B cell (primary cell): ENCODE results near the gene SH2D3C. TPM values are rescaled to one million over a fixed set of nuclear protein-coding genes. Genes with fewer than 3 reads are reported as not detected.

Experiments
- ATAC-seq: fragments of 200-7000 bp; cut with Tn5 transposase; one replicate; pipeline ENCODE4 v1.10.0; 2021; ENCODE audit warnings: low read depth, mild to moderate bottlenecking, moderate number of reproducible peaks, moderate library complexity
- CTCF ChIA-PET: fragments of 350-600 bp; sonication (Branson Sonifier 250); formaldehyde crosslinking; loops from one replicate; lab custom pipeline; 2021; ENCODE audit warnings: antibody characterized with exemption, inconsistent platforms; lab: Charles Lee
- POLR2A ChIA-PET: fragments of 350-600 bp; sonication (Branson Sonifier 250); formaldehyde crosslinking; loops from one replicate; lab custom pipeline; 2021; ENCODE audit warnings: antibody characterized with exemption; lab: Charles Lee
- DNase-seq: peaks from one replicate; pipeline ENCODE4 v3.0.0; 2013
- H2AFZ ChIP-seq: 2 replicates; pipeline ENCODE4 v1.6.1; 2012; ENCODE audit warnings: mild to moderate bottlenecking, low read depth, low read length; ENCODE audit not compliant: insufficient read depth, poor library complexity, severe bottlenecking
- H3K27ac ChIP-seq, 2 donors: 1 replicate in 1 of 2; 2 replicates in 1 of 2; pipeline ENCODE4 v1.5.1; 2012 to 2013; ENCODE audit warnings: low read length in 2 of 2, mild to moderate bottlenecking in 2 of 2, moderate library complexity in 1 of 2
- H3K27me3 ChIP-seq, 4 experiments: fragments of 200-600 bp in 1 of 4; sonication (generic) in 1 of 4; replicated peaks in 1 of 4; 1 replicate in 2 of 4; 2 replicates in 2 of 4; pipeline versions ENCODE4 v1.6.1 to v1.7.0; 2013 to 2016; ENCODE audit warnings: low read length in 3 of 4, mild to moderate bottlenecking in 2 of 4, mixed read lengths in 1 of 4, moderate library complexity in 1 of 4; ENCODE audit not compliant: insufficient read depth in 4 of 4, control insufficient read depth in 3 of 4; ENCODE audit errors: control extremely low read depth in 1 of 4
- H3K36me3 ChIP-seq, 2 experiments: replicated peaks in 1 of 2; 1 replicate in 1 of 2; 2 replicates in 1 of 2; pipeline versions ENCODE4 v1.6.1 to v1.7.1; 2013; ENCODE audit warnings: low read length in 1 of 2; ENCODE audit not compliant: insufficient read depth in 2 of 2, control insufficient read depth in 1 of 2; ENCODE audit errors: control extremely low read depth in 1 of 2, extremely low read depth in 1 of 2
- H3K4me1 ChIP-seq, 2 donors: fragments of 200-600 bp in 1 of 2; sonication (generic) in 1 of 2; 1 replicate in 1 of 2; 2 replicates in 1 of 2; pipeline versions ENCODE4 v1.5.1 to v1.6.1; 2013 to 2017; ENCODE audit warnings: low read length in 2 of 2; ENCODE audit not compliant: control insufficient read depth in 2 of 2, insufficient read depth in 2 of 2
- H3K4me2 ChIP-seq: replicated peaks from 2 replicates; pipeline ENCODE3; 2012; ENCODE audit warnings: mild to moderate bottlenecking, low read depth, low read length; ENCODE audit not compliant: poor library complexity, severe bottlenecking
- H3K4me3 ChIP-seq, 5 experiments: fragments of 200-600 bp in 1 of 5; sonication (generic) in 1 of 5; 1 replicate in 3 of 5; 2 replicates in 2 of 5; pipeline versions ENCODE4 v1.5.1 to v1.7.0; 2011 to 2016; ENCODE audit warnings: low read length in 4 of 5, mild to moderate bottlenecking in 4 of 5, low read depth in 2 of 5, control low read depth in 1 of 5, moderate library complexity in 1 of 5; ENCODE audit not compliant: insufficient read depth in 1 of 5; ENCODE audit errors: control extremely low read depth in 1 of 5, extremely low read depth in 1 of 5
- H3K79me2 ChIP-seq: fragments of 200-600 bp; sonication (generic); one replicate; pipeline ENCODE4 v1.6.0; 2016; ENCODE audit warnings: low read length; ENCODE audit not compliant: control insufficient read depth, insufficient read depth
- H3K9ac ChIP-seq: fragments of 200-600 bp; sonication (generic); 2 replicates; pipeline ENCODE4 v1.6.1; 2017; ENCODE audit warnings: mild to moderate bottlenecking, low read length, moderate library complexity
- H3K9me3 ChIP-seq, 3 donors: one replicate each; pipeline versions ENCODE4 v1.6.1 to v1.7.1; 2013; ENCODE audit warnings: low read length in 2 of 3; ENCODE audit not compliant: control insufficient read depth in 2 of 3, insufficient read depth in 1 of 3; ENCODE audit errors: control extremely low read depth in 1 of 3
- H4K20me1 ChIP-seq: 2 replicates; pipeline ENCODE4 v1.6.0; 2012; ENCODE audit warnings: mild to moderate bottlenecking, low read length; ENCODE audit not compliant: insufficient read depth, control insufficient read depth, poor library complexity, severe bottlenecking
- H3K27ac Mint-ChIP-seq: one replicate; pipeline ENCODE4 v1.8.0; 2021; ENCODE audit warnings: mixed read lengths
- H3K27me3 Mint-ChIP-seq: one replicate; pipeline ENCODE4 v1.8.0; 2021; ENCODE audit warnings: mixed read lengths
- H3K4me1 Mint-ChIP-seq: one replicate; pipeline ENCODE4 v1.8.0; 2021; ENCODE audit warnings: mixed read lengths
- H3K4me3 Mint-ChIP-seq: one replicate; pipeline ENCODE4 v1.8.0; 2021; ENCODE audit warnings: mixed read lengths
- H3K9me3 Mint-ChIP-seq: one replicate; pipeline ENCODE4 v1.8.0; 2022; ENCODE audit warnings: mixed read lengths; ENCODE audit not compliant: insufficient read depth
- EZH2 ChIP-seq: IDR thresholded peaks from 2 replicates; pipeline ENCODE4 v1.6.1; 2012; ENCODE audit warnings: borderline replicate concordance, low read depth, mild to moderate bottlenecking, moderate library complexity, low read length; ENCODE audit not compliant: insufficient read depth, poor library complexity, severe bottlenecking
- WGBS: methylation state at CpG from one replicate; pipeline ENCODE4 v1.1.5; 2013; ENCODE audit warnings: missing lambda C conversion rate; ENCODE audit not compliant: insufficient coverage; 5-methylcytosine and 5-hydroxymethylcytosine counted together
- intact Hi-C: fragments of 100-400 bp; cut with micrococcal nuclease; formaldehyde crosslinking; loops from one replicate; pipeline ENCODE4 v1.10.0; 2022
- polyA plus RNA-seq: library from polyadenylated mRNA; depleted of rRNA; stranded (reverse); fragments of >200 nt; gene quantifications from 2 replicates; pipeline ENCODE4 v1.2.3, GENCODE V29; 2012
- total RNA-seq, 2 donors: library from RNA; stranded (reverse); fragments of 120-200 nt in 1 of 2; gene quantifications; 1 replicate in 1 of 2; 2 replicates in 1 of 2; pipeline versions ENCODE4 v1.2.3 to v1.2.4, GENCODE V29; 2013 to 2022
- TF ChIP-seq, protein P1 (sequence below): fragments of 200-600 bp; IDR thresholded peaks from one replicate; pipeline ENCODE4 v1.8.0; 2022; ENCODE audit warnings: antibody characterized with exemption, mild to moderate bottlenecking

Gene SH2D3C
- total and polyA plus RNA-seq, 2 donors (not counting 1 experiment from before 2014, with no cell fraction given) = 66.3 to 85.5 TPM

DNA sequence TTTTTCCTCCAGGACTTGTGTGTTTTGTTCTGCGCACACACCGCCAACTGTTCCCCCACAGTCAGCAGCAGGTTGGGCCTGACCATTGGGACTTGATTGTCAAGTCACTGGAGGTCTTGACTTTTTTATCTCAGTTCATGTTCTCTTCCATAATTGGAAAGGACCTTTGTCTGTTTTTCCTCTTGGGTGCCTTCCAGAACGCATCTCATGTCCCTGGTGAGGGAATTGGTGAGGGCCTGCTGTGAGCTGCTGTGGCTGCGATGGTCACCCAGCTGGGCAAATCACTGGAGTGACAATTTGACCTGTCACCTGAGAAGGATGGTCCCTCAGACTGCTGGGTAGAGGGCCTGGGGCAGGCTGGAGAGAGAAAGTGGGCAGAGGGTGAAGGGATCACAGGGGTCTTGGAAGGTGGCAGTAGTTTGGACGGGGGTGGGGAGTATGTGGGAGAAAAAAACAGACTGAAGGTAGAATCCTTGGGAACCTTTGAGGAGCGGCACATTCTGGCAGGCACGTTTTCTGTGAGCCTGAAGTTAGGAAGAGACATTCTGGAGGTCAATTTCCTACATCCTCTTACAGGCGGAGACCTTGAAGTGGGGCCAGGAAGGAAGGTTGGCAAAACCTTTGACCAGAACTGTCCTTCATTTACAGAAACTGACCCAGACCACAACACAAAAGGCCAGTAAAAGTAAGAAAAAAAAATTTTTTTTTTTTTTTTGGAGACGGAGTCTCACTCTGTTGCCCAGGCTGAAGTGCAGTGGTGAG lies 11.8 kb upstream of the SH2D3C start:
- no peak overlapping the region for H2AFZ ChIP-seq
- H3K4me2 ChIP-seq = no peak overlapping the region
- peaks cover 14 to 16% of the 10 kb centered on the region in 2 donors for H3K4me1 ChIP-seq
- ATAC-seq (no peak), DNase-seq (no peak)
- no peak overlapping the region for H3K27ac ChIP-seq
- TF ChIP-seq, protein P1, sequence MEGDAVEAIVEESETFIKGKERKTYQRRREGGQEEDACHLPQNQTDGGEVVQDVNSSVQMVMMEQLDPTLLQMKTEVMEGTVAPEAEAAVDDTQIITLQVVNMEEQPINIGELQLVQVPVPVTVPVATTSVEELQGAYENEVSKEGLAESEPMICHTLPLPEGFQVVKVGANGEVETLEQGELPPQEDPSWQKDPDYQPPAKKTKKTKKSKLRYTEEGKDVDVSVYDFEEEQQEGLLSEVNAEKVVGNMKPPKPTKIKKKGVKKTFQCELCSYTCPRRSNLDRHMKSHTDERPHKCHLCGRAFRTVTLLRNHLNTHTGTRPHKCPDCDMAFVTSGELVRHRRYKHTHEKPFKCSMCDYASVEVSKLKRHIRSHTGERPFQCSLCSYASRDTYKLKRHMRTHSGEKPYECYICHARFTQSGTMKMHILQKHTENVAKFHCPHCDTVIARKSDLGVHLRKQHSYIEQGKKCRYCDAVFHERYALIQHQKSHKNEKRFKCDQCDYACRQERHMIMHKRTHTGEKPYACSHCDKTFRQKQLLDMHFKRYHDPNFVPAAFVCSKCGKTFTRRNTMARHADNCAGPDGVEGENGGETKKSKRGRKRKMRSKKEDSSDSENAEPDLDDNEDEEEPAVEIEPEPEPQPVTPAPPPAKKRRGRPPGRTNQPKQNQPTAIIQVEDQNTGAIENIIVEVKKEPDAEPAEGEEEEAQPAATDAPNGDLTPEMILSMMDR = no peak
- no peak for TF ChIP-seq EZH2
- Mint-ChIP-seq H3K4me1 (peaks cover 25% of the 10 kb centered on the region), H3K9me3 (no peaks in the 10 kb centered on the region), H3K4me3 (no peak overlapping the region), H3K27ac (peak overlapping the region; percentile 50), H3K27me3 (no peaks in the 10 kb centered on the region)
- WGBS = 91% methylated on average over 3 of the region's 9 CpGs
- H4K20me1 ChIP-seq = peaks cover 60% of the 10 kb centered on the region
- peaks cover 0 to 50% of the 10 kb centered on the region in 2 experiments for H3K36me3 ChIP-seq
- POLR2A ChIA-PET = interaction anchor here (0.7 kb wide), 1 partner anchor 276 kb away, joined by 3 read pairs; no protein-coding TSS in a partner anchor
- peaks cover 49% of the 10 kb centered on the region for H3K79me2 ChIP-seq
- no peaks in the 10 kb centered on the region for H3K9me3 ChIP-seq
- intact Hi-C loops = no loop called here
- no peaks in the 10 kb centered on the region for H3K27me3 ChIP-seq
- CTCF ChIA-PET = interaction anchor here (4.5 kb wide), 1 partner anchor 79 kb away, joined by 22 read pairs; no protein-coding TSS in a partner anchor
- no peak overlapping the region for H3K4me3 ChIP-seq
- H3K9ac ChIP-seq = no peak overlapping the region

DNA sequence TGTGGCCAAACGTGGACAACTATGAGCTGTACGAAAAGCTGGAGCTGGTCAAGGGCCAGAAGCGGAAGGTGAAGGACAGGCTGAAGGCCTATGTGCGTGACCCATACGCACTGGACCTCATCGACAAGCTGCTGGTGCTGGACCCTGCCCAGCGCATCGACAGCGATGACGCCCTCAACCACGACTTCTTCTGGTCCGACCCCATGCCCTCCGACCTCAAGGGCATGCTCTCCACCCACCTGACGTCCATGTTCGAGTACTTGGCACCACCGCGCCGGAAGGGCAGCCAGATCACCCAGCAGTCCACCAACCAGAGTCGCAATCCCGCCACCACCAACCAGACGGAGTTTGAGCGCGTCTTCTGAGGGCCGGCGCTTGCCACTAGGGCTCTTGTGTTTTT lies 10.7 kb upstream of the SH2D3C start:
- Mint-ChIP-seq H3K27ac (no peak overlapping the region), H3K27me3 (no peaks in the 10 kb centered on the region), H3K4me3 (no peak overlapping the region), H3K9me3 (no peaks in the 10 kb centered on the region), H3K4me1 (peaks cover 32% of the 10 kb centered on the region)
- no peak overlapping the region for H3K9ac ChIP-seq
- H3K9me3 ChIP-seq = no peaks in the 10 kb centered on the region
- no peak overlapping the region for H2AFZ ChIP-seq
- intact Hi-C loops = loop anchor here (5.0 kb wide), 1 partner anchor 278 kb away; the partner anchor contains the start of genes NAIF1 and SLC25A25
- DNase-seq (no peak), ATAC-seq (no peak)
- 98% methylated on average over 18 of the region's 25 CpGs for WGBS
- ChIA-PET POLR2A (interaction anchor here (0.6 to 1.0 kb wide), 2 partner anchors 8 to 25 kb away, joined by 3 to 5 read pairs; no protein-coding TSS in a partner anchor), CTCF (interaction anchor here (1.2 to 4.5 kb wide), 2 partner anchors 13 to 80 kb away, joined by 4 to 22 read pairs; partner anchors contain the start of gene FPGS)
- TF ChIP-seq, protein P1 = no peak
- TF ChIP-seq EZH2 = no peak
- H3K4me1 ChIP-seq = peaks cover 21 to 24% of the 10 kb centered on the region in 2 donors
- H3K27ac ChIP-seq = no peak overlapping the region
- H3K27me3 ChIP-seq = no peaks in the 10 kb centered on the region
- no peak overlapping the region for H3K4me3 ChIP-seq
- H3K36me3 ChIP-seq = peaks cover 0 to 50% of the 10 kb centered on the region in 2 experiments
- peaks cover 60% of the 10 kb centered on the region for H4K20me1 ChIP-seq
- no peak overlapping the region for H3K4me2 ChIP-seq
- peaks cover 54% of the 10 kb centered on the region for H3K79me2 ChIP-seq
